Lower leg skin (tissue), 3 donors: Measurements from ENCODE around the gene HBG1.

Experiments
- CTCF ChIP-seq, 3 donors: fragments of 450-650 bp; IDR thresholded peaks; one replicate each; pipeline ENCODE4 v1.5.1; 2016; ENCODE audit warnings: antibody characterized with exemption in 3 of 3, mild to moderate bottlenecking in 3 of 3, moderate library complexity in 2 of 3
- POLR2A ChIP-seq, 2 donors: fragments of 450-650 bp; IDR thresholded peaks; one replicate each; pipeline ENCODE4 v1.6.1; 2016 to 2017; ENCODE audit warnings: antibody characterized with exemption in 2 of 2, mild to moderate bottlenecking in 1 of 2, moderate library complexity in 1 of 2

GRCh38 chr11:5239046-5239445 lies 10.6 kb downstream of the HBG1 start:
- TF ChIP-seq CTCF (IDR thresholded peaks at IDR 0.05) = no peak
- TF ChIP-seq POLR2A (IDR thresholded peaks at IDR 0.05) = no peak
